Sciatic nerve (tissue), 2 donors: ENCODE measurements around the gene GSAP. TPM values are rescaled to one million over a fixed set of nuclear protein-coding genes. Genes with fewer than 3 reads are reported as not detected.

ENCODE experiments used
- ATAC-seq: fragments of 200-7000 bp; cut with Tn5 transposase; one replicate; pipeline ENCODE4 v1.9.1; 2020; ENCODE audit warnings: mild to moderate bottlenecking, moderate library complexity
- DNase-seq: peaks from one replicate; pipeline ENCODE4 v3.0.0-alpha.2; 2020; ENCODE audit warnings: low spot score
- intact Hi-C: fragments of 100-400 bp; cut with DNase I; formaldehyde crosslinking; loops from one replicate; pipeline ENCODE4 v1.14.2; 2022
- total RNA-seq: library from RNA; stranded (reverse); fragmentation: NEBNext Ultra II Directional; extraction: Animal tissue kit (Norgen Biotek cat#: 25700); gene quantifications from one replicate; pipeline ENCODE4 v1.2.1, GENCODE V29; 2021
- donor health status: DM: no; HTN: no; CAD: no.
- donor health status: DM: no; HTN: no; CAD: no.

Gene GSAP
- total RNA-seq, 1 donor from 2014 or later = 22.3 TPM

DNA sequence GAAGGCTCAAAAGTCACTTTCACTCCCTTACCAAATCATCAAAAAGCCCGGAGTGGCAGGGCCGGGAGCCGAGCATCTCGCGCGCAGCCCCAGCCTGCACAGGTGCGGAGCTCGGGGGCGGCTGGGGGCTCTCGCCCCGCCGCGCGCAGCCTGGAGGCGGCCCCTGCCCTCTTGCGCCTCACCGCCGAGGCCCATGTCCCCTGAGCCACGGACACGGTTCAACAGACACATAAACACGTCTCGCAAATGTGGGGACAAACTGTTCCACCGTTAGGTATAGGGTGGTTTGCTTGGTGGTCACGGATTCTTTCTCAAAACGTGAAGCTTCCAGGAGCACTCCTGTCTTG lies 700 bp downstream of the GSAP start:
- ATAC-seq = peak; percentile 60
- no peak for DNase-seq
- intact Hi-C loops = no loop called here

DNA sequence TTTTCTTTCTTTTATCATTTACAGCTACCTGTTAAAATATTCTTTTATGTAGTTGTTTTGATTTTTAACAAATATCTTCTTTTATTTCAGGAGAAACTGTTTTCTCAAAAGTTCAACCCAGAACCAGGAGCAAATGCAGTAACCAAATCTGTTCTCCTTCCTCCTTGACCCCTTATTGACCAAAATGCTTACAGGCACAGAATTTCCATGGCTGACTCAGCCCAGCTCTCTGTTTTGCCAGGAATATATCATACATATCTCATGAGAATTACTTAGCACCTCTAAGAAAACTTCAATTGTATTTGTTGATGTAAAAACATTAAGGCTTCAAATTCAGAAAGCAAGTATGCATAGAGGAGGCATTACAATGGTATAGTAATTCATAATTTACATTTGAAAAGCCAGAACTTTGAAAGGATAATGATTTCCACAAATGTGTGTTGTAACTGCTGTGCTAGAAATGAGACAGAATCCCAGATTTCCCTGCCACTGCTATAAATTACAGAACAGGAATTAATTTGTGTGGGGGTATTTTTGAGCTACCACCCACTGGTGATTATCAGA lies 2.2 kb downstream of the GSAP start:
- intact Hi-C loops = no loop called here
- no peak for DNase-seq
- no peak for ATAC-seq

DNA sequence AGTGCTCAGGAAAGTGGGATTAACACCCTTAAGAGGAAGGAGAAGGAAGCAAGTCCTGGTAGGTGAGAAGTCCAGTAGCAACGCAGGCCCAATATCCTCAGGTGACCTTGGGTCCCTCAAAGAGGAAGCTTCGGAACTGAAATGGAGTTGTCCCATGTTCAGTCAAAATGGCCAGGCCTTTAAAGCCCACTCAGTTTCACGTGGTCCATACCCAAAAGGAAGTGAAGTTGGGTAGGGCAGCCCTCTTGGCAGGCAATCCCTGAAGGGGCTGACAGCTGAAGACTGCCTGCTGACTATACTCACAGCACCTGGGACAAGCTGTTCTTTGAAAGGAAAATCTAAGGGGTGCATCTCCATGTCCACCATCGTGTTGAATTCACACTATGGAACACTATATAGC lies 3.0 kb downstream of the GSAP start:
- intact Hi-C loops = no loop called here
- ATAC-seq (no peak), DNase-seq (no peak)

DNA sequence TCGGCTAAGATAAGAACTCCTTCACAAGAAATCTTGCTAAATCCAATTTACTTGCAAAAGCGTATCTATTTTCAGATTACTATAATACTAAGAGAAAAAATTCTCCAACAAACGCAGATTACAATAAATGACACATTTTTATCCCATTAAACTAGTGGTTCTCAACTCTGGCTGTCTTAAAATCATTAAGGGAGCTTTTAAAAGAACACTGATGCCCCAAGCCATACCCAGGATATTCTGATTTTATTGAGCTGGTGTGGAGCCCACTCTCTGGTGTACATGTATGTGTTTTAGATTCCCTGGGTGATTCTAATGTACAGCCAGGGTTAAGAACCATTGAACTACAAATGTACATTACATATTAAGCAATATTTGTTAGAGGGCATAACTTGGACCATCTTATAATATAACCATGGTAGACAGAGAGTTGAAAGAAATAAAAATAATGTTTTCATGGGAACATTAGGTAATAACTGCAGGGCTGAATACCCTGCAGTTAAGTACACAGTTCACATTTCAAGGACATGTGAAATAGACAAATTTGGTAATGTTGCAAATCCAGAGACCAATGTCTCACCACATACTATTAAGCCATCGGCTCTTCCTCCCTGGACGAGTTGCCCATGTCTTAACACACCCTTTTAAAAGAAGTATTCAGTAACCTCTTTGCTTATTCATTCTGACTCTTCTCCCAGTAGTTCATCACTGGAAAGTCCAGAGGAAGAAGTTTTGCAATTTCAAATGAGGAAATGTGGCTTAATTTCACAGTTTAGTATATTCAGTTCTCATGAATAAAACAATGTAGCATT lies 6.2 kb downstream of the GSAP start:
- DNase-seq (no peak), ATAC-seq (peak; percentile 70)
- intact Hi-C loops = loop anchor here (5.0 kb wide), 1 partner anchor 1828 kb away; no protein-coding TSS in a partner anchor

DNA sequence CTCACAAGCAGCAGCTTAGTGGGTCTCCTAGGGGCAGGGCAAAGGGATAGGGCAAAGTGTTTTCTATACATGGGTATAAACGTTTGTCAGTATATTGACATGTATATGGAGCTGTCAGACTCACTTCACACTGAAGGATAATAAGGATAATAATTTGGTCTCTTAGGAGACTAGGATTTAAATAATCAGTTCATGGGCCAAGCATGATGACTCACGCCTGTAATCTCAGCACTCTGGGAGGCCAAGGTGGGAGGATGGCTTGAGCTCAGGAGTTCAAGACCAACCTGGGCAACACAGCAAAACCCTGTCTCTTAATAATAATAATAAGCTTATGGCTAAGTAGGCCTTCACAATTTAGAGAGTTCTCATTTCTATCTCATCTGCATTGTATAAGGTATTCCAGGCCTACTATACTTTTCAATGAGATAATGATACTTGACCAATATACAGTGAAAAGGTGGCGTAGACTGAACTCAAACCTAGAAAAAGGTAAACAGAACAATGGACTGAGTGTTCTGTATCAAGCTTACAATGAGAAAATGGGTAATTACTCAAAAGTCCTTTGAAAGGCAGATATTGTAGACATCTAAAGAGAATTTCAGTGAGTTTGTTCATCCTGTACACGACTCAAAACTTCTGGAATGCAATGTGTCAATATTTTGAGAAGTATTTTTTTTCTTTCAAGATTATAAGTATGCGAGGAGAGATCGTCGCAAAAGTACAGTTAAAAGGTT lies 7.0 kb downstream of the GSAP start:
- ATAC-seq (no peak), DNase-seq (no peak)
- intact Hi-C loops = loop anchor here (5.0 kb wide), 1 partner anchor 1827 kb away; no protein-coding TSS in a partner anchor

DNA sequence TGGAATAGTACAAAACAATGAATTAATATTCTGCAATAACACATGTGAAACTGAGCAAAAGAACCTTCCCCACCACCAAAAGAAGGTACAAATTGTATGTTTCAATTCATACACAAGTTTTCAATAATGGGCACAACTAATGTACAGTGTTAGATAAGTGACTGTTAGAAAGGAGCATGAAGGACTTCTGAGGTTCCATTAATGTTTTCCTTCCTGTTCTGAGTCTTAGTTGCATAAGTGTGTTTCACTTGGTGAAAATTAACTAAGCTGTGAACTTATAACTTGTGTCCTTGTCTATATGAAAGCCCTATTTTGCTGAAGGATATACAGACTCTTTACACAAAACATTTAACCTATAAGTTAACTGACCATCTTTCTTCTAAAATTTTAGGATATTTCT lies 8.2 kb downstream of the GSAP start:
- ATAC-seq (no peak), DNase-seq (no peak)
- intact Hi-C loops = loop anchor here (5.0 kb wide), 1 partner anchor 1826 kb away; no protein-coding TSS in a partner anchor

DNA sequence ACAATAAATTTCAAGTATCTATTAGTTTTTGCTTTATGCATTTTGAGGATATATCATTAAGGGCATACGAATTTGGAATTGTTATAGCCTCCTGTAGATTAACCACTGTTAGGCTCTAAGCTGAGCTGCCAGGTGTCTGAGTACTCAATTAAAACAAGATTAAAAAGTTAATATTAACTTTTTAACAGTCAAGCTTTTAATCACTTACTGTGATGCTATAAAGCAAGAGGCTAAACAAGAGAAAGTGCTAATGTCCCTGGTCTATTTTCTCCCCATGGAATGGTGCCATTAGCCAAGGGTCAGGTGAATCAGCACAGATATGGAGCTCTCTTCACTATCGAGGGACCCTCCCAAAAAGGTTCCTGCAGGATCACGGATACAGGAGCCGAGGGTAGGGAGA lies 9.7 kb downstream of the GSAP start:
- intact Hi-C loops = loop anchor here (5.0 kb wide), 1 partner anchor 1824 kb away; no protein-coding TSS in a partner anchor
- ATAC-seq = no peak
- no peak for DNase-seq

DNA sequence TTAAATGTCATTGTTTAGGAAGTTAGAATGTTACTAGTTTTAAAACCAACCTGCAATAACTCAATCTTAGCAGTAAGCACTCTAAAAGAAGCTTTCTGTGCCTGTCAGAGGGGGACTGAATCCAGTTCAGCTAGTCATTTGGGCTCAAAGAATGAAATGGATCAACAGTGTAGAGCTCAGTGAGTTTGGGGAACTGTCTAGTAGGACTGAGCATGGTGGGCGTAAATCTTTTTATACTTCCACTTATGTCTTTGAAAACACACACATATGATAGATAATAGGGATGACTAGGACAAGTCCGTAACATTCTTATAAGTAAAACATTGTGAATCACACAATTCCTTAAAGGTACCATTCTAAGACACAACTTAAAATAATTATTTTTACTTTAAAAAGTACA lies 11.5 kb downstream of the GSAP start:
- ATAC-seq = no peak
- no peak for DNase-seq
- intact Hi-C loops = loop anchor here (5.0 kb wide), 1 partner anchor 1822 kb away; no protein-coding TSS in a partner anchor

DNA sequence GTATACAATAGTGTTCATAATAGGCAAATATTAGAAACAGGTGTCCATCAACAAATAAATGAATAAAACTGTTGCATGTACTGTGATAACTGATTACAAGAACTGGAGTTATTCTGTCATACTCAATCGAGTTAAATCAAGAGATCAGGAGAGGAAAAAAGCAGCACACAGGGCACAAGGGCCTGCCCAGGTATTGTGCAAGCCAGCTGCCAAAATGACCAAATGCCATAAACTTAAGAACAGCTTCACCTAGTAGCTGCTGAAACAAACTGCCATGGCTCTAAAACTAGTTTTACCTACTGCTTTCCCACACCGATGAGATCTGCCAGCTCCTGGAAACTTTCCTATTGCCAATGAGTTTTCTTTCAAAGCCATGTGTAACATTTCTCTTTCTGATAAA lies 12.2 kb downstream of the GSAP start:
- intact Hi-C loops = no loop called here
- DNase-seq = no peak
- no peak for ATAC-seq

DNA sequence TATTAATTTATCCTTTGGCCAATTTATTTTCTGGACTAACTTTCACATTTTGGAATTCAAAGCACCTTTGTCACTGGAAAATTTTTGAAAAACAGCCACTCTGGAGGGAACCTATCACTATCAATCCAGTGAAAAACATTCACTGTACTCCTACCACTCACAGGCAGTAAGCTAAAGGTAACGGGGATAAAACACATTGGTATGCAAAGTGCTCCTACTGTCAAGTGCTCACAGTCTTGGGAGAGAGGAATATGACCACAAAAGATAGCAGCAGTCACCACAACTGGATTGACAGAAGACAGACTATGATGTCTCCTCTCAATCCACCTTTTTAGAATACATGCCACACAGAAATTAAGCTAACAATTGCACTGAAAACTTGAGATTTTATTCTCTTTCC lies 13.3 kb downstream of the GSAP start:
- DNase-seq (no peak), ATAC-seq (no peak)
- intact Hi-C loops = no loop called here

DNA sequence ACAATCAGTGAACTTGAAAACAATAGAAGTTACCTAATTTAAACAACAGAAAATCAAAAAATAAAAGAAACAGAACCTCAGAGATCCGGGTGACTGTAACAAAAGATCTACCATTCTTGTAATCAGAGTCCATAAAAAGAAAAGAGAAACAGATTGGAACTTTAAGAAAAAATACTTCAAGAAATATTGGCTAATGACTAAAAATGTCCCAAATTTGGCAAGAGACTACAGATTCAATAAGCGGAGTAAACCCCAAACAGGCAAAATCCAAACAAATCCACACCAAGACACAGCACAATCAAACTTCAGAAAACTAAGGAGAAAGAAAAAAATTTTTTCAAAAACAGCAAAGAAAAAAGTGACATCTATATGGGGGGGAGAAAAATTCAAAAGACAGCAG lies 15.1 kb downstream of the GSAP start:
- no peak for ATAC-seq
- intact Hi-C loops = no loop called here
- no peak for DNase-seq

DNA sequence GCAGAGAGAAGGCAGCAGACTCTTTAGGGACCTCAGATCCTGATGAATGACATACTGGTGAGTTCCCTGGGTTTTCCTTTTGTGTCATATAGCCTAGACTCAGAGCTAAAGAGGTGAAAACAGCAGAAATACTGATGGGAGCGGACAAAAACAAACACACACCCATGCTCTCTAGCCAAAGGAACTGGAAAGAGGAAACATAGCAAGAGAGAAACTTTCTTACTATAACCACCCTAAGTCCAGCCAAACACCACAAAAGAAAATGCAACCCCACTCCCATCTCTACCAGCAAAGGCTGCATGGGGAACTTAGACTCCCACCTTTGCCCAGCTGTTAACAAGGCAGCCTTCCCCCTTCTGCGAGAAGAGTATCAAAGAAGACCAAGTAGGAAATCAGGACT lies 16.3 kb downstream of the GSAP start:
- DNase-seq (no peak), ATAC-seq (no peak)
- intact Hi-C loops = no loop called here

DNA sequence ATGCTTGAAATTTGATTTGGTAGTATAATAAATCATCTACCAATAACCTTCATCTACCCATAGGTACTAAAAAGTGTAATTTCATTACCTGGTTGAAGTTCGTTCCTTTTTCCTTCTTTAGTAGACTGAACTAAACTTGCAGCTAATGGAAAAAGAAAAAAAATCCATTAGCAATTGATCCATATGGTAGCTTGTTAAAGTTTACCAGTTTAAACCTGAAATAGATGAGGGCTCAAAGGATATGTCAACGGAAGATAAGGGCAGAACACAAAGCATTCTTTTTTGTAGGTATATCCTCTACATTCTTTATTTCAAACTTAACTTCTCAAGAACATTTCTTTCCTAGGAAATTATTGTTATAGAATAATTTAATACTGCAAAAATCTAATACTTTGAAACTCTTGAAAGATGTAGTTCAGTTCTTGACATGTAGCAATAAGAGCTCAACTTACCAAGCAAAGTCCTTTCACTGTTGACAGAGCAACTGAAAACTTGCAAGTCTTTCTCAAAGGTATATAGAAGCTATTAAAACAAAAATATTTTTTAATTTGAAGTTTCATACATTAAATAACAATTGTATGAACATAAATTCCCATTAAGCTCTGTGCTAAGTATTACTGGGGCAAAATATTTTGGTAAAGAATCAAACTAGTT lies 19.1 kb downstream of the GSAP start:
- DNase-seq = no peak
- intact Hi-C loops = no loop called here
- no peak for ATAC-seq

DNA sequence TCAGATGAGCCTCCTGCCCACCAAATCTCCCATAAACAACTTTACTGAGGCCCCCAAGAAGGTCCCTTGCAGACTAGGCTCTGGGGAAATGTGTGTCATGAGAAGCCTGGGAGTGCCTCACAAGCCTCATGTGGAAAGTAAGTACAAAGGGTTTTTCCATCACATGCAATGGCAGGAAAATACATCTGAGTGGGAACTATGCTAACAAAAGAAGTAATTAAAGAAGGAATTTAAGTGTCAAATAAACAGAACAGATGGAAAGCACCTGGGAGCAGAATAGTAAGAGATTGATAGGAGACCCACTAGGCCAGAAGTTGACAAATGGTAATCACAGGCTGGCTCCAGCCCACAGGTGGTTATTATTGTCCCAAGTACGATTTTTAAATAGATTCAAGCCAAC lies 20.5 kb downstream of the GSAP start:
- no peak for DNase-seq
- ATAC-seq = no peak
- intact Hi-C loops = no loop called here

DNA sequence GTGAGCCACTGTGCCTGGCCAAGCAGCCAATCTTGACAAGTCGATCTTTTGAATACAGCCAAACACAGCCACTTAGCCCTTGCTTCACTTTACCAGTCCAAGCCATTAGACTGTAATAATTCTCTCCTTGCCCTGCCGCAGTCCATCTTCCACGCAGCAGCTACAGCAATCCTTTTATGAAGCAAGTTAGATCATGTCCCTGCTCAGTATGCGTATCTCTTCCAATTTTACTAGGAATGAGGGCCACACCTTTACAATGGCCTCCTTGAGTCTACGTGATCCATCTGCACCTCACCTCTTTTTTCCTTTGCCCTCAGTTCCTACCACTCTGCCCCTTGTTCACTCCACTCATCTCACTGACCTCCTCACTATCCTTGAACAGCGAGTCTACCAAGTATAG lies 22.2 kb downstream of the GSAP start:
- no peak for ATAC-seq
- DNase-seq = no peak
- intact Hi-C loops = no loop called here

DNA sequence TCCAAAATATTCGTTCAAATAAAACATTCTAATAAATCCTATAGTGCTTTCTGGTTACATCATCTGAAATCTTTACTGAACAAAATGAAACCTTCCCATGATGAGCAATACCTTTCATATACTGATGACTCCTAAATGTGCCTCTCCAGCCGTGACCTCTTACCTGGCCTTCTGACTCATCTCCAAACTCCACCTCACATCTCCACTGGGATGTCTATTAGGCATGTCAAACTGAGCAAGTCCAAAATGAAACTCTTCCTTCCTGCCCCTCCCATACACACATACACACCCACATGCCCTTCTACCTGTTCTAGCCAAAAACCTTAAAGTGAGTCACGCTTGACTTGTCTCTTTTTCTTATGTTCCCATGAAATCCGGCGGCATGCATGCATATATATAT lies 22.9 kb downstream of the GSAP start:
- intact Hi-C loops = no loop called here
- ATAC-seq = no peak
- DNase-seq = no peak

DNA sequence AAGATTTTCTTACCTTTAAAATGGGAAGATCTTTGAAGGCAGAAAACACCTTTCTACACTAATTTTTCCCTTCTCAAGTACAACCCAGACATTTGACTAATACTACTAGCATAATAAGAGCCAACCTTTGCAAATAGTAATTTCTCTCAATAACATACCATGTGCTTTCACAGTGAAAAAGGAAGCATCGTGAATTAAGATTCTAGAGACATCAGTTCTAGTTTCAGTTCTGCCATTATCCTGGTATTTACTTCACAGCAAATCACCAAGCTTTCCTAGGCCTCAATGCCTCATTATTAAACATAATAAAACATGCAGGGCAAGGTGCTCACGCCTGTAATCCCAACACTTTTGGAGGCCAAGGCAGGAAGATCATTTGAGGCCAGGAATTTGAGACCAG lies 24.9 kb downstream of the GSAP start:
- ATAC-seq (no peak), DNase-seq (no peak)
- intact Hi-C loops = no loop called here

DNA sequence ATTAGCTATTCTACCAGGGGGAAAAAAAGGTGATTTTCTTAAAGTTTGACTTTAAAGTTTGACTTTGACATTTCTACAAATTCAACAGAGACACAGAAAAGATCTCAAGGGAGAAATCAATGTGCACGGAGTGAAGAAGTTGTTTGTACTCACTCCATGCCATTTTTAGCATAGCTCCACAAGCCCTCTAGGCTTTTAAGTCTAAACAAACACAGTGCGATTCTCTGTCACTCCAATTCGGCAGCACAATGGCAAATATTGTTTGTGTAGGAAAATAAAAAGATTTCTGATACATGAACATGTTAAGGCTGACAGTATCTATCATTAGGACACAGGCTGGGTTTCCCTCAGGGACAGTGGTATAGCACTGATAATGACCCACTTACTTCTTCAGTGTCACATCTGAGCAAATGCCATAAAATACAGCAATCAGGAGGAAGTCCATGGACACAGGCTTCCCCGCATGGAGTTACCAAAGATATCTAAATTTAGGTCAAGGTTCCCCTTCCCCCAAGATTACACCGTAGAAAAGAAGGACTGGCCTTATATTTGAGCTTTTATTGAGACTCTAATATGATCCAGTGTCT lies 28.0 kb downstream of the GSAP start:
- DNase-seq = no peak
- no peak for ATAC-seq
- intact Hi-C loops = no loop called here

DNA sequence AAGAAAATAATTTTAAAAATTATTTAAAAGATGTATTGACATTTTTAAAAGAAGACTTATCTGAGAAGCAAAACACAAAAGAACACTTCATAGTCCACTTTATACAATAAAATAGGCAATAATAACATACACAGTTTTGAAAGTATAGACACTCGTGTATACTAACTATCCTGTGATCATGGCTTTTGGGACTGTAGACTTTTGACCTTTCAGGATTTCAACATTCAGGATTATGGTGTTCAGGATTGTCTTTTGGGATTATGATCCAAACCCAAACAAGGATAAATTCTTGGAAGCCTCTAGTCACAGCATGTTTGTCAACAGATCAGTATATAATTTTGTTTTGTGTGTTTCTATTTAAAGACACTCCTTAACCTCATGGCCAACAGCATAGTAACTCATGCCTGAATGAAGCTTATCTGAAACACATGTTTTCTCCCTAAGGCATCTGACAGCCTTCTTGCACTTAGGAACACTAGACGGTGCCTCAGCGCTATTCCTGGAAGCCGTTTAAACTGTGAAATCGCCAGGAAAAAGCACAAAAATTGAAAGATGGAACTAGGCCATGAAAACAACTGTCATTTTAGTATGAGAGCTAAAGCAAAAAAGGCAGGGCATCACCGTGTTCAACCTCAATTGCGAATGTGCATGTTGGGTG lies 29.9 kb downstream of the GSAP start:
- no peak for DNase-seq
- intact Hi-C loops = no loop called here
- ATAC-seq = peak; percentile 87
